ENCODE measurements around the gene TXNDC8. TPM values are rescaled to one million over a fixed set of nuclear protein-coding genes. Genes with fewer than 3 reads are reported as not detected.

Gene TXNDC8
- polyA plus RNA-seq (2013, experiment 1 of 2): not detected
- polyA plus RNA-seq (2013, experiment 2 of 2): not detected

DNA sequence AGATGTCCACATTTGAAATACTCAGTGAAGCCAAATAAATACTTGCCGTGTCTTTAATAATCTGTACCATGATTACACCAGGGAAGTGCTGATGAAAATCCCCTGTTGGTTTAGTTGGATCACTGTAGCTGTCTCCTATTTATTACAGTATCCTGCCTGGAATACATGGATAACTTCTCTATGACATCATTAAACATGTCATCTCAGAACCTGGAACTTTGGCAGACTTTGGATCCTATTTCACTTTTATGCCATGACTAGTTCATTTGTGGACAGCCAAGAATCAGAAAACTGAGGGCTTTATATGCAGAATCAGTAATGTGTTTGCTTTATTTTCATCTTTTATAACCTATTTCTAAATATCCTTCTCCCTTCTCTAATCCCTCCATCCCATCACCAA lies at the start of gene TXNDC8:
TSS of gene TXNDC8 (minus strand) at position 137 of the 400 bp plus-strand sequence.
- H2BK5ac ChIP-seq (ENCODE audit: low read depth, low read length, poor library complexity, severe bottlenecking): no peak within 1 kb of the TSS
- H3K14ac ChIP-seq (ENCODE audit: low read length in 2 of 2): no peak within 1 kb of the TSS
- no peaks in the 10 kb centered on the region for H3K27me3 ChIP-seq (ENCODE audit: control insufficient read depth in 1 of 2, insufficient read depth in 1 of 2, low read length in 2 of 2)
- no peak for DNase-seq
- no peaks in the 10 kb centered on the region for H3K4me1 ChIP-seq (ENCODE audit: control insufficient read depth, insufficient read depth, low read depth, low read length)
- WGBS: no CpG with 5 or more reads among the region's 1 CpG
- no peak within 1 kb of the TSS for H4K8ac ChIP-seq (ENCODE audit: low read length)
- no peak within 1 kb of the TSS for H3K27ac ChIP-seq (ENCODE audit: low read length, poor library complexity, severe bottlenecking)
- no peak within 1 kb of the TSS for H3K4ac ChIP-seq (ENCODE audit: low read depth in 1 of 2, low read length in 2 of 2)
- no peak within 1 kb of the TSS for H2BK120ac ChIP-seq (ENCODE audit: low read depth, low read length)
- H2BK15ac ChIP-seq (ENCODE audit: low read depth, poor library complexity, severe bottlenecking): peak within 1 kb of the TSS; percentile 48
- H3K4me3 ChIP-seq (ENCODE audit: insufficient read depth in 1 of 2, low read depth in 1 of 2, low read length in 2 of 2): no peak within 1 kb of the TSS
- no peak within 1 kb of the TSS for H2BK12ac ChIP-seq (ENCODE audit: low read length in 2 of 2)
- H3K4me2 ChIP-seq (ENCODE audit: low read length, poor library complexity, severe bottlenecking): no peak within 1 kb of the TSS
- no peaks in the 10 kb centered on the region for H3K36me3 ChIP-seq (ENCODE audit: control insufficient read depth in 1 of 2, insufficient read depth in 2 of 2, low read depth in 1 of 2, low read length in 2 of 2)
- H3K18ac ChIP-seq (ENCODE audit: low read depth in 1 of 2, low read length in 2 of 2): no peak within 1 kb of the TSS
- no peaks in the 10 kb centered on the region for H3K79me1 ChIP-seq (replicated peaks; ENCODE audit: low read length, poor library complexity, severe bottlenecking)
- no peak within 1 kb of the TSS for H4K91ac ChIP-seq (ENCODE audit: low read length)
- no peak within 1 kb of the TSS for H3K23ac ChIP-seq (ENCODE audit: low read length in 2 of 2)
- H2AFZ ChIP-seq (ENCODE audit: low read depth, low read length): no peak within 1 kb of the TSS
- H3K9ac ChIP-seq (ENCODE audit: low read length): peak within 1 kb of the TSS; percentile 73
- no peak within 1 kb of the TSS for H2AK5ac ChIP-seq (ENCODE audit: low read length, severe bottlenecking)
- no peaks in the 10 kb centered on the region for H3K9me3 ChIP-seq (ENCODE audit: control insufficient read depth, low read length)

DNA sequence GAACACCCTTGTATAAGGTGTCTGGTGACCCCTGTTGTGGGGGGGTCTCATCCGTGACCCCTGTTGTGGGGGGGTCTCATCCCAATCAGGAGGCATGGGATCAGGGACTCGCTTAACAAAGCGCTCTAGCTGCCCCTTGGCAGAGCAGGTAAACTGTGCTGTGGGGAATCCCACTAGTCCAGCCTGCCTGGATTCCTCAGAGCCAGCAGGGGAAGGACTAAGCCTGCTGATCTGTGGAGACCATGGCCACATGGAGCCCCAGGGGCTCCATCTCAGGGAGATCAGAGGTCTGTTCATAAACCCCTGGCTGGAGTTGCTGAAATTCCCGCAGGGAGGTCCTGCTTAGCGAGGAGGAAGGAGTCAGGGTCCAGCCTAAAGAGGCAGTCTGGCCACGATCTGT lies 45.8 kb upstream of the TXNDC8 start:
- H3K9ac ChIP-seq (ENCODE audit: low read length): no peak overlapping the region
- no peak overlapping the region for H2BK12ac ChIP-seq (ENCODE audit: low read length in 2 of 2)
- H2BK15ac ChIP-seq (ENCODE audit: low read depth, poor library complexity, severe bottlenecking): no peak overlapping the region
- no peak overlapping the region for H3K4me2 ChIP-seq (ENCODE audit: low read length, poor library complexity, severe bottlenecking)
- no peak overlapping the region for H2AK5ac ChIP-seq (ENCODE audit: low read length, severe bottlenecking)
- H3K9me3 ChIP-seq (ENCODE audit: control insufficient read depth, low read length): no peaks in the 10 kb centered on the region
- H3K23ac ChIP-seq (ENCODE audit: low read length in 2 of 2): no peak overlapping the region
- H4K91ac ChIP-seq (ENCODE audit: low read length): no peak overlapping the region
- H2BK120ac ChIP-seq (ENCODE audit: low read depth, low read length): no peak overlapping the region
- no peak overlapping the region for H3K18ac ChIP-seq (ENCODE audit: low read depth in 1 of 2, low read length in 2 of 2)
- no peak for DNase-seq
- H3K27ac ChIP-seq (ENCODE audit: low read length, poor library complexity, severe bottlenecking): no peak overlapping the region
- no peak overlapping the region for H3K14ac ChIP-seq (ENCODE audit: low read length in 2 of 2)
- H3K36me3 ChIP-seq (ENCODE audit: control insufficient read depth in 1 of 2, insufficient read depth in 2 of 2, low read depth in 1 of 2, low read length in 2 of 2): peaks cover 0 to 64% of the 10 kb centered on the region in 2 experiments
- no peak overlapping the region for H4K8ac ChIP-seq (ENCODE audit: low read length)
- no peaks in the 10 kb centered on the region for H3K27me3 ChIP-seq (ENCODE audit: control insufficient read depth in 1 of 2, insufficient read depth in 1 of 2, low read length in 2 of 2)
- H3K79me1 ChIP-seq (replicated peaks; ENCODE audit: low read length, poor library complexity, severe bottlenecking): no peaks in the 10 kb centered on the region
- 93% methylated on average over 6 of the region's 6 CpGs for WGBS
- no peak overlapping the region for H3K4me3 ChIP-seq (ENCODE audit: insufficient read depth in 1 of 2, low read depth in 1 of 2, low read length in 2 of 2)
- H2BK5ac ChIP-seq (ENCODE audit: low read depth, low read length, poor library complexity, severe bottlenecking): no peak overlapping the region
- no peak overlapping the region for H2AFZ ChIP-seq (ENCODE audit: low read depth, low read length)
- no peak overlapping the region for H3K4ac ChIP-seq (ENCODE audit: low read depth in 1 of 2, low read length in 2 of 2)
- H3K4me1 ChIP-seq (ENCODE audit: control insufficient read depth, insufficient read depth, low read depth, low read length): no peaks in the 10 kb centered on the region

DNA sequence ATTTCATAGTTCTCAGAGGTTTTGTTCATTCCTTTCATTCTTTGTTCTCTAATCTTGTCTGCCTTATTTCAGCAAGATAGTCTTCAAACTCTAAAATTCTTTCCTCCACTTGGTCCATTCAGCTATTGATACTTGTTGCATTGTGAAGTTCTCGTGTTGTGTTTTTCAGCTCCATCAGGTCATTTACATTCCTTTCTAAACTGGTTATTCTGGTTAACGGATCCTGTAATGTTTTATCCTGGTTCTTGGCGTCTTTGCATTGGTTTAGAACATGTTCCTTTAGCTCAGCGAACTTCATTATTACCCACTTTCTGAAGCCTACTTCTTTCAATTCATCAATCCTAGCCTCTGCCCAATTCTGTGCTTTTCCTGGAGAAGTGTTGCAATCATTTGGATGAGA lies 45.1 kb upstream of the TXNDC8 start:
- Histone ChIP-seq H2BK120ac (ENCODE audit: low read depth, low read length) (no peak overlapping the region), H3K4me2 (ENCODE audit: low read length, poor library complexity, severe bottlenecking) (no peak overlapping the region), H2AFZ (ENCODE audit: low read depth, low read length) (no peak overlapping the region), H3K27ac (ENCODE audit: low read length, poor library complexity, severe bottlenecking) (no peak overlapping the region), H3K18ac (ENCODE audit: low read depth in 1 of 2, low read length in 2 of 2) (no peak overlapping the region), H4K91ac (ENCODE audit: low read length) (no peak overlapping the region), H3K27me3 (ENCODE audit: control insufficient read depth in 1 of 2, insufficient read depth in 1 of 2, low read length in 2 of 2) (no peaks in the 10 kb centered on the region), H3K79me1 (replicated peaks; ENCODE audit: low read length, poor library complexity, severe bottlenecking) (no peaks in the 10 kb centered on the region), H2AK5ac (ENCODE audit: low read length, severe bottlenecking) (no peak overlapping the region), H3K14ac (ENCODE audit: low read length in 2 of 2) (no peak overlapping the region), H3K4me3 (ENCODE audit: insufficient read depth in 1 of 2, low read depth in 1 of 2, low read length in 2 of 2) (no peak overlapping the region), H3K4me1 (ENCODE audit: control insufficient read depth, insufficient read depth, low read depth, low read length) (no peaks in the 10 kb centered on the region), H3K36me3 (ENCODE audit: control insufficient read depth in 1 of 2, insufficient read depth in 2 of 2, low read depth in 1 of 2, low read length in 2 of 2) (peaks cover 0 to 59% of the 10 kb centered on the region in 2 experiments), H3K9me3 (ENCODE audit: control insufficient read depth, low read length) (no peaks in the 10 kb centered on the region), H2BK15ac (ENCODE audit: low read depth, poor library complexity, severe bottlenecking) (no peak overlapping the region), H3K4ac (ENCODE audit: low read depth in 1 of 2, low read length in 2 of 2) (no peak overlapping the region), H2BK12ac (ENCODE audit: low read length in 2 of 2) (no peak overlapping the region), H2BK5ac (ENCODE audit: low read depth, low read length, poor library complexity, severe bottlenecking) (no peak overlapping the region), H3K23ac (ENCODE audit: low read length in 2 of 2) (no peak overlapping the region), H3K9ac (ENCODE audit: low read length) (no peak overlapping the region), H4K8ac (ENCODE audit: low read length) (no peak overlapping the region)
- WGBS: 94% methylated on average over 2 of the region's 4 CpGs
- no peak for DNase-seq

DNA sequence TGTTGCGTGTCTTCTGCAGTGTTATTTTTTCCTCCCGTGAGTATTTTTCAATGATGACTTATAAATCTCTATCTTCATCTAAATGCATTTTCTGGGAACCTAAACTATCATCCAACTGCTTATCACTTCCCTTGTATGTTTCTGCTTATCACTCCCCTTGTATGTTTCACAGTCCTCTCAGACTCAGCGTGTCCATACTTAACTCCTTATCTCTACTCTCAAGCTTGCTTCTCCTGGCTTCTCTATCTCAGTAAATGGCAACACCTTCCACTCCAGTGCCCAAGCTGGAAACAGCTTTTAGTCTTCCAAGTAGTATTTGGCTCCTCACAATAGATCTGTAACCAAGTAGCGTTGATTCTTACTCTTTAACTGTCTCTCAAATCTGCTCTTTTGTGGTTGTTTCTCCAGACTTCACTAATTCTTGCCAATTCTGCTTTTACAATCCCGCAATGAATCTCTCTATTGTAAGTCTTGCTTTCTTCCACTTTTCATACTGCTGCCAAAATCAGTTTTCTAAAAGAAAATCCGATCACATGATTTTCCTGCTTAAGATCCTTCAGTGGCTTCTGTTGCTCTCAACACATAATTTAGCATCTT lies 33.8 kb upstream of the TXNDC8 start:
- H4K8ac ChIP-seq (ENCODE audit: low read length): no peak overlapping the region
- no peak overlapping the region for H2BK120ac ChIP-seq (ENCODE audit: low read depth, low read length)
- H3K27ac ChIP-seq (ENCODE audit: low read length, poor library complexity, severe bottlenecking): no peak overlapping the region
- no peak overlapping the region for H3K23ac ChIP-seq (ENCODE audit: low read length in 2 of 2)
- H3K36me3 ChIP-seq (ENCODE audit: control insufficient read depth in 1 of 2, insufficient read depth in 2 of 2, low read depth in 1 of 2, low read length in 2 of 2): peaks cover 0 to 42% of the 10 kb centered on the region in 2 experiments
- DNase-seq: no peak
- no peak overlapping the region for H3K4me2 ChIP-seq (ENCODE audit: low read length, poor library complexity, severe bottlenecking)
- H3K27me3 ChIP-seq (ENCODE audit: control insufficient read depth in 1 of 2, insufficient read depth in 1 of 2, low read length in 2 of 2): peaks cover 0 to 10% of the 10 kb centered on the region in 2 experiments
- H2BK12ac ChIP-seq (ENCODE audit: low read length in 2 of 2): no peak overlapping the region
- H3K79me1 ChIP-seq (replicated peaks; ENCODE audit: low read length, poor library complexity, severe bottlenecking): no peaks in the 10 kb centered on the region
- no peak overlapping the region for H2BK15ac ChIP-seq (ENCODE audit: low read depth, poor library complexity, severe bottlenecking)
- H3K18ac ChIP-seq (ENCODE audit: low read depth in 1 of 2, low read length in 2 of 2): no peak overlapping the region
- H3K9ac ChIP-seq (ENCODE audit: low read length): no peak overlapping the region
- no peak overlapping the region for H2AK5ac ChIP-seq (ENCODE audit: low read length, severe bottlenecking)
- H2BK5ac ChIP-seq (ENCODE audit: low read depth, low read length, poor library complexity, severe bottlenecking): no peak overlapping the region
- H3K14ac ChIP-seq (ENCODE audit: low read length in 2 of 2): no peak overlapping the region
- 96% methylated on average over 6 of the region's 6 CpGs for WGBS
- no peak overlapping the region for H4K91ac ChIP-seq (ENCODE audit: low read length)
- H3K4me1 ChIP-seq (ENCODE audit: control insufficient read depth, insufficient read depth, low read depth, low read length): no peaks in the 10 kb centered on the region
- no peak overlapping the region for H2AFZ ChIP-seq (ENCODE audit: low read depth, low read length)
- H3K9me3 ChIP-seq (ENCODE audit: control insufficient read depth, low read length): no peaks in the 10 kb centered on the region
- no peak overlapping the region for H3K4me3 ChIP-seq (ENCODE audit: insufficient read depth in 1 of 2, low read depth in 1 of 2, low read length in 2 of 2)
- no peak overlapping the region for H3K4ac ChIP-seq (ENCODE audit: low read depth in 1 of 2, low read length in 2 of 2)
